B cell (primary cell): ENCODE measurements around the gene PSD4. TPM values are rescaled to one million over a fixed set of nuclear protein-coding genes. Genes with fewer than 3 reads are reported as not detected.
A peak's percentile ranks its signal among the peaks of the same experiment; 100 is the strongest.

Experiments
- ATAC-seq: fragments of 200-7000 bp; cut with Tn5 transposase; one replicate; pipeline ENCODE4 v1.10.0; 2021; ENCODE audit warnings: low read depth, mild to moderate bottlenecking, moderate number of reproducible peaks, moderate library complexity
- CTCF ChIA-PET: fragments of 350-600 bp; sonication (Branson Sonifier 250); formaldehyde crosslinking; loops from one replicate; lab custom pipeline; 2021; ENCODE audit warnings: antibody characterized with exemption, inconsistent platforms; lab: Charles Lee
- POLR2A ChIA-PET: fragments of 350-600 bp; sonication (Branson Sonifier 250); formaldehyde crosslinking; loops from one replicate; lab custom pipeline; 2021; ENCODE audit warnings: antibody characterized with exemption; lab: Charles Lee
- DNase-seq: peaks from one replicate; pipeline ENCODE4 v3.0.0; 2013
- H2AFZ ChIP-seq: 2 replicates; pipeline ENCODE4 v1.6.1; 2012; ENCODE audit warnings: mild to moderate bottlenecking, low read depth, low read length; ENCODE audit not compliant: insufficient read depth, poor library complexity, severe bottlenecking
- H3K27ac ChIP-seq, 2 donors: 1 replicate in 1 of 2; 2 replicates in 1 of 2; pipeline ENCODE4 v1.5.1; 2012 to 2013; ENCODE audit warnings: low read length in 2 of 2, mild to moderate bottlenecking in 2 of 2, moderate library complexity in 1 of 2
- H3K27me3 ChIP-seq, 4 experiments: fragments of 200-600 bp in 1 of 4; sonication (generic) in 1 of 4; replicated peaks in 1 of 4; 1 replicate in 2 of 4; 2 replicates in 2 of 4; pipeline versions ENCODE4 v1.6.1 to v1.7.0; 2013 to 2016; ENCODE audit warnings: low read length in 3 of 4, mild to moderate bottlenecking in 2 of 4, mixed read lengths in 1 of 4, moderate library complexity in 1 of 4; ENCODE audit not compliant: insufficient read depth in 4 of 4, control insufficient read depth in 3 of 4; ENCODE audit errors: control extremely low read depth in 1 of 4
- H3K36me3 ChIP-seq, 2 experiments: replicated peaks in 1 of 2; 1 replicate in 1 of 2; 2 replicates in 1 of 2; pipeline versions ENCODE4 v1.6.1 to v1.7.1; 2013; ENCODE audit warnings: low read length in 1 of 2; ENCODE audit not compliant: insufficient read depth in 2 of 2, control insufficient read depth in 1 of 2; ENCODE audit errors: control extremely low read depth in 1 of 2, extremely low read depth in 1 of 2
- H3K4me1 ChIP-seq, 2 donors: fragments of 200-600 bp in 1 of 2; sonication (generic) in 1 of 2; 1 replicate in 1 of 2; 2 replicates in 1 of 2; pipeline versions ENCODE4 v1.5.1 to v1.6.1; 2013 to 2017; ENCODE audit warnings: low read length in 2 of 2; ENCODE audit not compliant: control insufficient read depth in 2 of 2, insufficient read depth in 2 of 2
- H3K4me2 ChIP-seq: replicated peaks from 2 replicates; pipeline ENCODE3; 2012; ENCODE audit warnings: mild to moderate bottlenecking, low read depth, low read length; ENCODE audit not compliant: poor library complexity, severe bottlenecking
- H3K4me3 ChIP-seq, 5 experiments: fragments of 200-600 bp in 1 of 5; sonication (generic) in 1 of 5; 1 replicate in 3 of 5; 2 replicates in 2 of 5; pipeline versions ENCODE4 v1.5.1 to v1.7.0; 2011 to 2016; ENCODE audit warnings: low read length in 4 of 5, mild to moderate bottlenecking in 4 of 5, low read depth in 2 of 5, control low read depth in 1 of 5, moderate library complexity in 1 of 5; ENCODE audit not compliant: insufficient read depth in 1 of 5; ENCODE audit errors: control extremely low read depth in 1 of 5, extremely low read depth in 1 of 5
- H3K79me2 ChIP-seq: fragments of 200-600 bp; sonication (generic); one replicate; pipeline ENCODE4 v1.6.0; 2016; ENCODE audit warnings: low read length; ENCODE audit not compliant: control insufficient read depth, insufficient read depth
- H3K9ac ChIP-seq: fragments of 200-600 bp; sonication (generic); 2 replicates; pipeline ENCODE4 v1.6.1; 2017; ENCODE audit warnings: mild to moderate bottlenecking, low read length, moderate library complexity
- H3K9me3 ChIP-seq, 3 donors: one replicate each; pipeline versions ENCODE4 v1.6.1 to v1.7.1; 2013; ENCODE audit warnings: low read length in 2 of 3; ENCODE audit not compliant: control insufficient read depth in 2 of 3, insufficient read depth in 1 of 3; ENCODE audit errors: control extremely low read depth in 1 of 3
- H4K20me1 ChIP-seq: 2 replicates; pipeline ENCODE4 v1.6.0; 2012; ENCODE audit warnings: mild to moderate bottlenecking, low read length; ENCODE audit not compliant: insufficient read depth, control insufficient read depth, poor library complexity, severe bottlenecking
- H3K27ac Mint-ChIP-seq: one replicate; pipeline ENCODE4 v1.8.0; 2021; ENCODE audit warnings: mixed read lengths
- H3K27me3 Mint-ChIP-seq: one replicate; pipeline ENCODE4 v1.8.0; 2021; ENCODE audit warnings: mixed read lengths
- H3K4me1 Mint-ChIP-seq: one replicate; pipeline ENCODE4 v1.8.0; 2021; ENCODE audit warnings: mixed read lengths
- H3K4me3 Mint-ChIP-seq: one replicate; pipeline ENCODE4 v1.8.0; 2021; ENCODE audit warnings: mixed read lengths
- H3K9me3 Mint-ChIP-seq: one replicate; pipeline ENCODE4 v1.8.0; 2022; ENCODE audit warnings: mixed read lengths; ENCODE audit not compliant: insufficient read depth
- EZH2 ChIP-seq: IDR thresholded peaks from 2 replicates; pipeline ENCODE4 v1.6.1; 2012; ENCODE audit warnings: borderline replicate concordance, low read depth, mild to moderate bottlenecking, moderate library complexity, low read length; ENCODE audit not compliant: insufficient read depth, poor library complexity, severe bottlenecking
- WGBS: methylation state at CpG from one replicate; pipeline ENCODE4 v1.1.5; 2013; ENCODE audit warnings: missing lambda C conversion rate; ENCODE audit not compliant: insufficient coverage; 5-methylcytosine and 5-hydroxymethylcytosine counted together
- intact Hi-C: fragments of 100-400 bp; cut with micrococcal nuclease; formaldehyde crosslinking; loops from one replicate; pipeline ENCODE4 v1.10.0; 2022
- polyA plus RNA-seq: library from polyadenylated mRNA; depleted of rRNA; stranded (reverse); fragments of >200 nt; gene quantifications from 2 replicates; pipeline ENCODE4 v1.2.3, GENCODE V29; 2012
- total RNA-seq, 2 donors: library from RNA; stranded (reverse); fragments of 120-200 nt in 1 of 2; gene quantifications; 1 replicate in 1 of 2; 2 replicates in 1 of 2; pipeline versions ENCODE4 v1.2.3 to v1.2.4, GENCODE V29; 2013 to 2022
- TF ChIP-seq, protein P1 (sequence below): fragments of 200-600 bp; IDR thresholded peaks from one replicate; pipeline ENCODE4 v1.8.0; 2022; ENCODE audit warnings: antibody characterized with exemption, mild to moderate bottlenecking

PSD4 gene
- total and polyA plus RNA-seq, 2 donors (not counting 1 experiment from before 2014, with no cell fraction given): 87.1 to 203 TPM

DNA sequence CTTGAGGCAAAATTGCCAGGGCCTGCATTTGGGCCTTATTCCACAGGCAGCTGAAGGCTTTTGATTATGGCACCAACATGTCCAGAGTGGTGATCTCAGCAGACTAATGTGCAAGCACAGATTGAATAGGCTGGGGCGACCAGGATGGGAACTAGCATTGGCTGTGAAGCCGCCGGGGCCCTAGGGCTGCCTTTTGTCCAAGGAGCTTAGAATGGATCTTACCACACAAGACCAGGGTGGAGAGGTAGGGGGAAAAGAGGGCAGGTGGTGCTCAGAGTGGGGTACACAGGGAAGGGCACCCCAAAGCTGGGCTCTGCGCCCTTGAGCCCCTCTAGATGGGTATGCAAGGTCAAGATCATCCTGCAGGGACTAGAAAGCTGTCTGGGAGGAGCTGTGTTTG is 23.1 kb downstream of the PSD4 start:
- no peak for TF ChIP-seq EZH2
- TF ChIP-seq, protein P1, sequence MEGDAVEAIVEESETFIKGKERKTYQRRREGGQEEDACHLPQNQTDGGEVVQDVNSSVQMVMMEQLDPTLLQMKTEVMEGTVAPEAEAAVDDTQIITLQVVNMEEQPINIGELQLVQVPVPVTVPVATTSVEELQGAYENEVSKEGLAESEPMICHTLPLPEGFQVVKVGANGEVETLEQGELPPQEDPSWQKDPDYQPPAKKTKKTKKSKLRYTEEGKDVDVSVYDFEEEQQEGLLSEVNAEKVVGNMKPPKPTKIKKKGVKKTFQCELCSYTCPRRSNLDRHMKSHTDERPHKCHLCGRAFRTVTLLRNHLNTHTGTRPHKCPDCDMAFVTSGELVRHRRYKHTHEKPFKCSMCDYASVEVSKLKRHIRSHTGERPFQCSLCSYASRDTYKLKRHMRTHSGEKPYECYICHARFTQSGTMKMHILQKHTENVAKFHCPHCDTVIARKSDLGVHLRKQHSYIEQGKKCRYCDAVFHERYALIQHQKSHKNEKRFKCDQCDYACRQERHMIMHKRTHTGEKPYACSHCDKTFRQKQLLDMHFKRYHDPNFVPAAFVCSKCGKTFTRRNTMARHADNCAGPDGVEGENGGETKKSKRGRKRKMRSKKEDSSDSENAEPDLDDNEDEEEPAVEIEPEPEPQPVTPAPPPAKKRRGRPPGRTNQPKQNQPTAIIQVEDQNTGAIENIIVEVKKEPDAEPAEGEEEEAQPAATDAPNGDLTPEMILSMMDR: no peak
- DNase-seq: no peak
- Mint-ChIP-seq H3K27ac (peak overlapping the region; percentile 69), H3K27me3 (no peaks in the 10 kb centered on the region), H3K4me1 (peaks cover 4% of the 10 kb centered on the region), H3K9me3 (no peaks in the 10 kb centered on the region), H3K4me3 (peak overlapping the region; percentile 39)
- WGBS: 100% methylated on average over 2 of the region's 4 CpGs
- CTCF ChIA-PET: interaction anchor here (11.6 to 17.9 kb wide), 2 partner anchors 19 to 60 kb away, joined by 257 to 590 read pairs; partner anchors contain the start of gene PSD4
- peaks cover 15 to 83% of the 10 kb centered on the region in 2 experiments for H3K36me3 ChIP-seq
- no peaks in the 10 kb centered on the region for H3K27me3 ChIP-seq
- no peak overlapping the region for H3K27ac ChIP-seq
- H3K9ac ChIP-seq: no peak overlapping the region
- no peak for ATAC-seq
- no peak overlapping the region for H3K4me3 ChIP-seq
- H4K20me1 ChIP-seq: peaks cover 77% of the 10 kb centered on the region
- POLR2A ChIA-PET: interaction anchor here (1.5 kb wide), 1 partner anchor 23 kb away, joined by 7 read pairs; the partner anchor contains the start of gene PSD4
- H2AFZ ChIP-seq: no peak overlapping the region
- H3K4me1 ChIP-seq: peaks cover 7 to 10% of the 10 kb centered on the region in 2 donors
- H3K4me2 ChIP-seq: no peak overlapping the region
- intact Hi-C loops: no loop called here
- H3K79me2 ChIP-seq: peaks cover 4% of the 10 kb centered on the region
- peaks cover 0 to 4% (median 0%) of the 10 kb centered on the region in 3 donors for H3K9me3 ChIP-seq

DNA sequence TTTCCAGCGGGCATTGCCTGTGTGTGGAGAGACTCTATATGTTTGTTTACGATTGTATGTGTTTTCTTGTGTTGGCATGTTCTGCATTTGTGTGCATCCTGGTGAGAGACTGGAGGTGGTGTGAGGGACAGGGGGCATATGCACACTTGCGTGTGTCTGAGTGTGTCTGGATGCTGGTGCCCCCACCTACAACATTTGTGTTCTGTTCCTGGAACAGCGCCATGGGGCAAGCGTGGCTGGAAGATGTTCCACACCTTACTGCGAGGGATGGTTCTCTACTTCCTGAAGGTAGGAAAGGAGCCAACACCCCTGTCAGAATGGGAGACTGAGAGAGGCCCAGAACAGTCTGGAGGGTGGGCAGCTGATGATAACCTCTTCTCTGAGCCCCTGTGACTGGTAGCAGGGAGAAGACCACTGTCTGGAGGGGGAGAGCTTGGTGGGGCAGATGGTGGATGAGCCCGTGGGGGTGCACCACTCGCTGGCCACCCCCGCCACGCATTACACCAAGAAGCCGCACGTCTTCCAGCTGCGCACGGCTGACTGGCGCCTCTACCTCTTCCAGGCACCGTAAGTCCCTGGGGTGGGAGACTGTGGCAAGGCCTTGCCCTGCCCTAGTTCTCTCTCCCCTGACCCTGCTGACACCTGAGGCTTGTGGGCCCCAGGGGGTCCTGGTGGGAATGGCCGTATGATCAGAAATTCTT is 23.7 kb downstream of the PSD4 start:
- H3K9me3 Mint-ChIP-seq: no peaks in the 10 kb centered on the region
- no peaks in the 10 kb centered on the region for H3K27me3 Mint-ChIP-seq
- WGBS: 96% methylated on average over 15 of the region's 17 CpGs
- H3K9ac ChIP-seq: no peak overlapping the region
- TF ChIP-seq, protein P1: no peak
- TF ChIP-seq EZH2: no peak
- H3K27me3 ChIP-seq: no peaks in the 10 kb centered on the region
- POLR2A ChIA-PET: interaction anchor here (1.5 to 1.8 kb wide), 2 partner anchors 23 kb away, joined by 4 to 7 read pairs; partner anchors contain the start of gene PSD4
- no peak overlapping the region for H3K4me2 ChIP-seq
- H2AFZ ChIP-seq: no peak overlapping the region
- H3K4me3 ChIP-seq: no peak overlapping the region
- H3K4me1 Mint-ChIP-seq: peaks cover 4% of the 10 kb centered on the region
- no peak for DNase-seq
- intact Hi-C loops: no loop called here
- peak overlapping the region; percentile 80 for H3K4me3 Mint-ChIP-seq
- peak overlapping the region in 1 of 2 donors; percentile 31 for H3K27ac ChIP-seq
- no peak for ATAC-seq
- peaks cover 15 to 86% of the 10 kb centered on the region in 2 experiments for H3K36me3 ChIP-seq
- CTCF ChIA-PET: interaction anchor here (1.2 to 17.9 kb wide), 7 partner anchors 14 to 192 kb away, joined by 3 to 590 read pairs (median 31); partner anchors contain the start of gene PSD4
- H3K27ac Mint-ChIP-seq: peak overlapping the region; percentile 69
- H3K4me1 ChIP-seq: peaks cover 7 to 10% of the 10 kb centered on the region in 2 donors
- H3K79me2 ChIP-seq: peaks cover 4% of the 10 kb centered on the region
- peaks cover 0 to 4% (median 0%) of the 10 kb centered on the region in 3 donors for H3K9me3 ChIP-seq
- peaks cover 75% of the 10 kb centered on the region for H4K20me1 ChIP-seq
